ENCODE results near the gene EHBP1L1. TPM values are rescaled to one million over a fixed set of nuclear protein-coding genes. Genes with fewer than 3 reads are reported as not detected.

Gene EHBP1L1
- total and polyA plus RNA-seq, 2 of the 13 experiments (the other 11 are each of a cell fraction or from before 2014, with no cell fraction given): 8.3 to 10.6 TPM

GRCh38 chr11:65551572-65552387 lies 24.1 kb upstream of the EHBP1L1 start (continued):
- no peak for TF ChIP-seq TAF15 (IDR thresholded peaks at IDR 0.05; ENCODE audit: low read depth, low read length, poor library complexity, severe bottlenecking)
- TF ChIP-seq KLF13 (CRISPR knock-in tag; IDR thresholded peaks at IDR 0.05): no peak
- no peak for TF ChIP-seq SP4 (CRISPR knock-in tag; IDR thresholded peaks at IDR 0.05)
- TF ChIP-seq NFRKB (IDR thresholded peaks at IDR 0.05): no peak
- TF ChIP-seq REXO4 (CRISPR knock-in tag; IDR thresholded peaks at IDR 0.05; ENCODE audit: borderline replicate concordance): 0 out of 2 replicates have a peak, but pooled peaks have one; percentile 10
- TF ChIP-seq KLF12 (CRISPR knock-in tag; IDR thresholded peaks at IDR 0.05; ENCODE audit: borderline replicate concordance): 0 out of 2 replicates have a peak, but pooled peaks have one; percentile 11
- no peak for TF ChIP-seq GLI4 (CRISPR knock-in tag; IDR thresholded peaks at IDR 0.05; ENCODE audit: borderline replicate concordance)
- TF ChIP-seq HOXA9 (CRISPR knock-in tag; IDR thresholded peaks at IDR 0.05; ENCODE audit: borderline replicate concordance): no peak
- peak; percentile 85 for TF ChIP-seq HNF4G (IDR thresholded peaks at IDR 0.05; ENCODE audit: borderline replicate concordance, low read depth, low read length)
- TF ChIP-seq HNF4G (CRISPR knock-in tag; IDR thresholded peaks at IDR 0.05; ENCODE audit: borderline replicate concordance, low read depth): no peak
- no peak for TF ChIP-seq SP2 (CRISPR knock-in tag; IDR thresholded peaks at IDR 0.05)
- no peak for TF ChIP-seq MAZ (IDR thresholded peaks at IDR 0.05; ENCODE audit: borderline replicate concordance, low read depth, low read length)
- TF ChIP-seq MAZ (CRISPR knock-in tag; IDR thresholded peaks at IDR 0.05; ENCODE audit: low read depth): no peak
- peak; percentile 98 for TF ChIP-seq RXRB (CRISPR knock-in tag; IDR thresholded peaks at IDR 0.05; ENCODE audit: borderline replicate concordance)
- 0 out of 2 replicates have a peak, but pooled peaks have one; percentile 52 for TF ChIP-seq CBX5 (CRISPR knock-in tag; IDR thresholded peaks at IDR 0.05; ENCODE audit: borderline replicate concordance)
- peak; percentile 42; the same call in 1 of the 2 replicates for TF ChIP-seq RAD21 (CRISPR knock-in tag; IDR thresholded peaks at IDR 0.05)
- TF ChIP-seq HNRNPL (IDR thresholded peaks at IDR 0.05; ENCODE audit: low read depth, low read length): peak; percentile 97
- TF ChIP-seq GMEB2 (CRISPR knock-in tag; IDR thresholded peaks at IDR 0.05; ENCODE audit: low read depth): no peak
- TF ChIP-seq BCL3 (CRISPR knock-in tag; IDR thresholded peaks at IDR 0.05): no peak
- TF ChIP-seq DR1 (CRISPR knock-in tag; IDR thresholded peaks at IDR 0.05): no peak
- peak; percentile 29; the same call in 1 of the 2 replicates for TF ChIP-seq CHD4 (IDR thresholded peaks at IDR 0.05; ENCODE audit: borderline replicate concordance, low read length)
- TF ChIP-seq SIN3A (IDR thresholded peaks at IDR 0.05; ENCODE audit: borderline replicate concordance, low read depth, low read length): 0 out of 2 replicates have a peak, but pooled peaks have one; percentile 36
- TF ChIP-seq STAT6 (CRISPR knock-in tag; IDR thresholded peaks at IDR 0.05; ENCODE audit: borderline replicate concordance): no peak
- peak; percentile 69; the same call in 1 of the 2 replicates for TF ChIP-seq ZKSCAN5 (CRISPR knock-in tag; IDR thresholded peaks at IDR 0.05)
- TF ChIP-seq ZNF891 (CRISPR knock-in tag; IDR thresholded peaks at IDR 0.05): no peak

All from HepG2 (cell line).